Body of pancreas (tissue), 4 donors: Measurements from ENCODE around the gene PALLD. TPM values are rescaled to one million over a fixed set of nuclear protein-coding genes. Genes with fewer than 3 reads are reported as not detected.

Experiments used
- ATAC-seq: fragments of 150-250 bp; one replicate; pipeline ENCODE4 v1.9.1; 2016
- DNase-seq, 4 donors: peaks; one replicate each; pipeline ENCODE4 v3.0.0-alpha.2; 2019
- H3K27ac ChIP-seq, 4 donors: fragments of 200-600 bp; sonication (generic); 1 replicate in 3 of 4; 2 replicates in 1 of 4; pipeline versions ENCODE4 v1.5.1 to v1.6.1; 2016 to 2019; ENCODE audit warnings: mild to moderate bottlenecking in 1 of 4, mixed read lengths in 1 of 4, moderate library complexity in 1 of 4
- H3K27me3 ChIP-seq, 2 donors: fragments of 200-600 bp; sonication (generic); one replicate each; pipeline ENCODE4 v1.6.0; 2016; ENCODE audit warnings: mild to moderate bottlenecking in 1 of 2
- H3K36me3 ChIP-seq, 2 donors: fragments of 200-600 bp; sonication (generic); replicated peaks in 1 of 2; 2 replicates each; pipeline ENCODE4 v1.5.1; 2016; ENCODE audit warnings: low read depth in 2 of 2; ENCODE audit not compliant: insufficient read depth in 1 of 2
- H3K4me1 ChIP-seq: fragments of 200-600 bp; sonication (generic); one replicate; pipeline ENCODE4 v1.6.0; 2016
- H3K4me3 ChIP-seq, 2 donors: fragments of 200-600 bp; sonication (generic); 1 replicate in 1 of 2; 2 replicates in 1 of 2; pipeline ENCODE4 v1.5.1; 2016 to 2019
- H3K9me3 ChIP-seq, 3 donors: fragments of 200-600 bp; sonication (generic); 1 replicate in 2 of 3; 2 replicates in 1 of 3; pipeline ENCODE4 v1.5.1; 2016
- CTCF ChIP-seq, 7 experiments: fragments of 450-650 bp in 4 of 7; fragments of 200-600 bp in 3 of 7; sonication (generic) in 3 of 7; IDR thresholded peaks; one replicate each; pipeline ENCODE4 v1.5.1; 2016 to 2019; ENCODE audit warnings: antibody characterized with exemption in 7 of 7
- POLR2A ChIP-seq, 3 donors: fragments of 450-650 bp; IDR thresholded peaks; one replicate each; pipeline ENCODE4 v1.6.1; 2016; ENCODE audit warnings: antibody characterized with exemption in 3 of 3, mild to moderate bottlenecking in 2 of 3
- WGBS, 2 donors: methylation state at CpG; one replicate each; pipeline ENCODE4 v1.1.5; 2017; 5-methylcytosine and 5-hydroxymethylcytosine counted together
- intact Hi-C: fragments of 100-400 bp; cut with DNase I; formaldehyde crosslinking; loops from one replicate; pipeline ENCODE4 v1.15.1; 2023
- total RNA-seq, 2 donors: library from RNA; depleted of rRNA; stranded (reverse); fragments of >200 nt; gene quantifications; one replicate each; pipeline ENCODE4 v1.1.0, GENCODE V29; 2016

Gene PALLD
- total RNA-seq, 2 donors from 2014 or later = 46.8 to 52.4 TPM

- no peak for TF ChIP-seq CTCF (IDR thresholded peaks at IDR 0.05)
- TF ChIP-seq POLR2A (IDR thresholded peaks at IDR 0.05) = no peak
- Histone ChIP-seq H3K27ac (no peak overlapping the region), H3K4me3 (no peak overlapping the region), H3K4me1 (no peaks in the 10 kb centered on the region), H3K9me3 (no peaks in the 10 kb centered on the region), H3K36me3 (no peaks in the 10 kb centered on the region), H3K27me3 (no peaks in the 10 kb centered on the region)
- no peak for DNase-seq
- WGBS, 2 donors = 70 to 74% methylated on average over 5 of the region's 5 CpGs
- no peak for ATAC-seq
- intact Hi-C loops = no loop called here
Observed at GRCh38 chr4:168550064-168550766, 53.4 kb downstream of the PALLD start.

DNA sequence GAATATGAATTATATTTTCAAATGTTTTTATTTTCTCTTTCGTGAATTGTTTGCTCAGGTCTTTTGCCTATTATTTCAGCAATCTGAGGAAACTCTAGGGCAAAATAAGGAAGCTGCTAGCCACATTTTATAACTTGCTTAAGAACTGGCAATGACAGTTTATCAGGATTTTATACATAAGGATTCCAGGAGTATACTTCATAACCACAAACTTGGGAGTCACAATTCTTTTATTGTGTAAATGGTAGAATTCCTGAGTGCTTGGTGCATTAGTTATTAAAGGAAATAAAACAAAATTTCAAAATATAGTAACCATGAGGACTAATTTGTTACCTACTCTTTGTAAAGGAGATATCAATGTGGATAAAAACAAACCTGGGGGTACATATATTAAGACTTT, 54.4 kb downstream of the PALLD start:
- DNase-seq (no peak), ATAC-seq (no peak)
- H3K9me3 ChIP-seq = no peaks in the 10 kb centered on the region
- no peaks in the 10 kb centered on the region for H3K27me3 ChIP-seq
- H3K4me1 ChIP-seq = no peaks in the 10 kb centered on the region
- TF ChIP-seq POLR2A (IDR thresholded peaks at IDR 0.05) = no peak
- TF ChIP-seq CTCF (IDR thresholded peaks at IDR 0.05) = no peak
- H3K27ac ChIP-seq = no peak overlapping the region
- no peak overlapping the region for H3K4me3 ChIP-seq
- WGBS, 2 donors = 80 to 85% methylated on average over 1 of the region's 1 CpG
- no peaks in the 10 kb centered on the region for H3K36me3 ChIP-seq
- intact Hi-C loops = no loop called here

DNA sequence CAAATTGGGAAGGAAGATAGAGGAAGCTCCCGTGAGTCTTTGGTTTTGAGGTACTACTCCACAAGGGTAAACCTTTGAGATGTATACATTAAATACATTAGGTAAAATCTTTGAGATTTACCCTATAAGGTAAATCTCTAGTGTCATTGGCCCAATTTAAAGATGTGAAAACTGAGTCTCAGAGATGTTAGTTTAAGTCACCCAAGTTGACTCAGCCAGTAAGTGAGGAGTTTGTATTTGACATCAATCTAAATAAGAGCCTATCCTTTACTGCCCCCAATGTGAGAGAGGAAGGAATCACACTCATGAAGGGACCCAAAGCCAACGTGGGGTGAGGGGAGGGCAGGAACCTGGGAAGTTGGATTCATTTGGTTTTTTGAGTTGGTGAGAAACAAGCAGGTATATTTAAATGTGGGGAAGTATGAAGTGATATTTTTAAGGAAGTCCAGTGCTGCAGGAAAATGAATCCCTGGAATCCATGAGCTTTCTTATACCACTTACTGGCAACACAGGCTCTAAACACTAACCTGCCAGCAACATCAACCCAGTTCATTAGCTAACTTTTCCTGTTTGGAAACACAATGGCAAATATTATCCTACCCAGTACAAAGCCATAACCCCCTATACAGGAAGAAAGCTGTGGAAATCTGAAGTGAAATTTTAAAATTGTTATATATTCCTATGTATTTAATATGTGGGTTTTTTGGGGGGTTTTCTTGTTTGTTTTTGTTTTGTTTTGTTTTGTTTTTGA, 55.3 kb downstream of the PALLD start:
- no peak overlapping the region for H3K4me3 ChIP-seq
- no peaks in the 10 kb centered on the region for H3K27me3 ChIP-seq
- H3K4me1 ChIP-seq = no peaks in the 10 kb centered on the region
- H3K9me3 ChIP-seq = no peaks in the 10 kb centered on the region
- DNase-seq (no peak), ATAC-seq (no peak)
- no peak overlapping the region for H3K27ac ChIP-seq
- TF ChIP-seq CTCF (IDR thresholded peaks at IDR 0.05) (no peak), POLR2A (IDR thresholded peaks at IDR 0.05) (no peak)
- WGBS, 2 donors = 63 to 69% methylated on average over 2 of the region's 2 CpGs
- intact Hi-C loops = no loop called here
- H3K36me3 ChIP-seq = no peaks in the 10 kb centered on the region

GRCh38 chr4:168553714-168554370, 57.0 kb downstream of the PALLD start:
- Histone ChIP-seq H3K4me1 (no peaks in the 10 kb centered on the region), H3K27ac (no peak overlapping the region), H3K4me3 (no peak overlapping the region), H3K36me3 (no peaks in the 10 kb centered on the region), H3K9me3 (no peaks in the 10 kb centered on the region), H3K27me3 (no peaks in the 10 kb centered on the region)
- WGBS, 2 donors = 70 to 81% methylated on average over 8 of the region's 8 CpGs
- no peak for DNase-seq
- no peak for ATAC-seq
- TF ChIP-seq CTCF (IDR thresholded peaks at IDR 0.05) (no peak), POLR2A (IDR thresholded peaks at IDR 0.05) (no peak)
- intact Hi-C loops = no loop called here
